ENCODE results near the gene MAPKAP1. TPM values are rescaled to one million over a fixed set of nuclear protein-coding genes. Genes with fewer than 3 reads are reported as not detected.

The MAPKAP1 gene
- total and polyA plus RNA-seq, 2 of the 13 experiments (the other 11 are each of a cell fraction or from before 2014, with no cell fraction given): 45.0 to 64.3 TPM

DNA sequence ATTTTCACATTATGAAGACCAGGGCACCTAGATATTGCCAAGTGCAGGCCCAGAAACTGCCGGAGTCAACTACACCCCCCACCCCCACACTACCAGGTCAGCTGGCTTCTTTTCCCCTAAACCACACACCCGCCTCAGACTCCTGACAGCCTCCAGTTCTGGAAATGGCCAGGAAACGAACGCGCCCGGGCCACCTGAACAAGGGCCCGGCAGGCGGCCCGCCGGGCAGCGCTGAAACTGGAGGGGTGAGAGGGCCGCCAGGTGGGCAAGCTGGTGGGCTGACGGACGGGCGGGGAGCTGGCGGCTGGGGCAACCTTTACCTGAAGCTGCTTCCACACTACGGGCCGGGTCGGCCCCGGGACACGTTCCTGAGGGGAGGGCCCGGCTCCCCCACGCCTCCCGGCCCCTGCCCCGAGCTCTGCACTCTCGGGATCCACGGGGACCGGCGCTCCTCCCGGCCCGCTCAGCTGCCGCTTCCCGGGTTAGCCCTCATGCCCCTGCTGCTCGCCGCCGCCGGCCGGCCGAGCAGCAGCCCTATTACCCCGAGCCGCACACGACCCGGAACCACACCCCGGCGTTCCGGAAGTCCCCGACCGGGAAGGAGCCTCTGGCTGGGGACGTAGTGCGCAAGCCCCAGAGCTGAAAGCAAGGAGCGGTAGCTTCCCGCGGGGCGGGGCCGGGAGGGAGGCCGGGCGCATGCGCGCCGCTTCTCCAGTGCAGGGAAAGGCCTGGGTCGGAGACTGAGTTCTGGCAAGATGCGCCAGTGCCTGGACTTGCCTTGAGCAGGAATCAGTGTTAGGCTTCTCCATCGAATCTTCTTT lies at the start of gene MAPKAP1 (continued):
- no peak for TF ChIP-seq EED (CRISPR knock-in tag; IDR thresholded peaks at IDR 0.05)
- TF ChIP-seq, protein P1, sequence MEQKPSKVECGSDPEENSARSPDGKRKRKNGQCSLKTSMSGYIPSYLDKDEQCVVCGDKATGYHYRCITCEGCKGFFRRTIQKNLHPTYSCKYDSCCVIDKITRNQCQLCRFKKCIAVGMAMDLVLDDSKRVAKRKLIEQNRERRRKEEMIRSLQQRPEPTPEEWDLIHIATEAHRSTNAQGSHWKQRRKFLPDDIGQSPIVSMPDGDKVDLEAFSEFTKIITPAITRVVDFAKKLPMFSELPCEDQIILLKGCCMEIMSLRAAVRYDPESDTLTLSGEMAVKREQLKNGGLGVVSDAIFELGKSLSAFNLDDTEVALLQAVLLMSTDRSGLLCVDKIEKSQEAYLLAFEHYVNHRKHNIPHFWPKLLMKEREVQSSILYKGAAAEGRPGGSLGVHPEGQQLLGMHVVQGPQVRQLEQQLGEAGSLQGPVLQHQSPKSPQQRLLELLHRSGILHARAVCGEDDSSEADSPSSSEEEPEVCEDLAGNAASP (CRISPR knock-in tag; IDR thresholded peaks at IDR 0.05; ENCODE audit: borderline replicate concordance): 0 out of 2 replicates have a peak, but pooled peaks have one; percentile 30
- TF ChIP-seq, protein P2, sequence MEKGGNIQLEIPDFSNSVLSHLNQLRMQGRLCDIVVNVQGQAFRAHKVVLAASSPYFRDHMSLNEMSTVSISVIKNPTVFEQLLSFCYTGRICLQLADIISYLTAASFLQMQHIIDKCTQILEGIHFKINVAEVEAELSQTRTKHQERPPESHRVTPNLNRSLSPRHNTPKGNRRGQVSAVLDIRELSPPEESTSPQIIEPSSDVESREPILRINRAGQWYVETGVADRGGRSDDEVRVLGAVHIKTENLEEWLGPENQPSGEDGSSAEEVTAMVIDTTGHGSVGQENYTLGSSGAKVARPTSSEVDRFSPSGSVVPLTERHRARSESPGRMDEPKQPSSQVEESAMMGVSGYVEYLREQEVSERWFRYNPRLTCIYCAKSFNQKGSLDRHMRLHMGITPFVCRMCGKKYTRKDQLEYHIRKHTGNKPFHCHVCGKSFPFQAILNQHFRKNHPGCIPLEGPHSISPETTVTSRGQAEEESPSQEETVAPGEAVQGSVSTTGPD (CRISPR knock-in tag; IDR thresholded peaks at IDR 0.05): no peak
- TF ChIP-seq FLYWCH1 (CRISPR knock-in tag; IDR thresholded peaks at IDR 0.05): no peak
- TF ChIP-seq SYNCRIP (IDR thresholded peaks at IDR 0.05; ENCODE audit: insufficient read depth, low read depth, low read length): no peak
- TF ChIP-seq SP2 (CRISPR knock-in tag; IDR thresholded peaks at IDR 0.05): no peak
- TF ChIP-seq ZNF644 (CRISPR knock-in tag; IDR thresholded peaks at IDR 0.05; ENCODE audit: low read depth): no peak
- TF ChIP-seq, protein P3, sequence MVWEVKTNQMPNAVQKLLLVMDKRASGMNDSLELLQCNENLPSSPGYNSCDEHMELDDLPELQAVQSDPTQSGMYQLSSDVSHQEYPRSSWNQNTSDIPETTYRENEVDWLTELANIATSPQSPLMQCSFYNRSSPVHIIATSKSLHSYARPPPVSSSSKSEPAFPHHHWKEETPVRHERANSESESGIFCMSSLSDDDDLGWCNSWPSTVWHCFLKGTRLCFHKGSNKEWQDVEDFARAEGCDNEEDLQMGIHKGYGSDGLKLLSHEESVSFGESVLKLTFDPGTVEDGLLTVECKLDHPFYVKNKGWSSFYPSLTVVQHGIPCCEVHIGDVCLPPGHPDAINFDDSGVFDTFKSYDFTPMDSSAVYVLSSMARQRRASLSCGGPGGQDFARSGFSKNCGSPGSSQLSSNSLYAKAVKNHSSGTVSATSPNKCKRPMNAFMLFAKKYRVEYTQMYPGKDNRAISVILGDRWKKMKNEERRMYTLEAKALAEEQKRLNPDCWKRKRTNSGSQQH (CRISPR knock-in tag; IDR thresholded peaks at IDR 0.05; ENCODE audit: low read depth): no peak
- no peak for TF ChIP-seq ZNF3 (CRISPR knock-in tag; IDR thresholded peaks at IDR 0.05)
- TF ChIP-seq HOXA3 (CRISPR knock-in tag; IDR thresholded peaks at IDR 0.05): peak; percentile 63
- TF ChIP-seq IKZF1 (IDR thresholded peaks at IDR 0.05): no peak
- TF ChIP-seq ZMYM4 (CRISPR knock-in tag; IDR thresholded peaks at IDR 0.05): peak; percentile 78; the same call in 1 of the 2 replicates
- no peak for TF ChIP-seq SETDB1 (CRISPR knock-in tag; IDR thresholded peaks at IDR 0.05; ENCODE audit: borderline replicate concordance)
- no peak for TF ChIP-seq ZNF550 (CRISPR knock-in tag; IDR thresholded peaks at IDR 0.05; ENCODE audit: borderline replicate concordance)
- no peak for TF ChIP-seq CBX5 (CRISPR knock-in tag; IDR thresholded peaks at IDR 0.05; ENCODE audit: borderline replicate concordance)
- TF ChIP-seq, protein P4, sequence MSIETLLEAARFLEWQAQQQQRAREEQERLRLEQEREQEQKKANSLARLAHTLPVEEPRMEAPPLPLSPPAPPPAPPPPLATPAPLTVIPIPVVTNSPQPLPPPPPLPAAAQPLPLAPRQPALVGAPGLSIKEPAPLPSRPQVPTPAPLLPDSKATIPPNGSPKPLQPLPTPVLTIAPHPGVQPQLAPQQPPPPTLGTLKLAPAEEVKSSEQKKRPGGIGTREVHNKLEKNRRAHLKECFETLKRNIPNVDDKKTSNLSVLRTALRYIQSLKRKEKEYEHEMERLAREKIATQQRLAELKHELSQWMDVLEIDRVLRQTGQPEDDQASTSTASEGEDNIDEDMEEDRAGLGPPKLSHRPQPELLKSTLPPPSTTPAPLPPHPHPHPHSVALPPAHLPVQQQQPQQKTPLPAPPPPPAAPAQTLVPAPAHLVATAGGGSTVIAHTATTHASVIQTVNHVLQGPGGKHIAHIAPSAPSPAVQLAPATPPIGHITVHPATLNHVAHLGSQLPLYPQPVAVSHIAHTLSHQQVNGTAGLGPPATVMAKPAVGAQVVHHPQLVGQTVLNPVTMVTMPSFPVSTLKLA (IDR thresholded peaks at IDR 0.05): 0 out of 2 replicates have a peak, but pooled peaks have one; percentile 14
- TF ChIP-seq MED1 (CRISPR knock-in tag; IDR thresholded peaks at IDR 0.05): peak; percentile 31
- TF ChIP-seq, protein P5, sequence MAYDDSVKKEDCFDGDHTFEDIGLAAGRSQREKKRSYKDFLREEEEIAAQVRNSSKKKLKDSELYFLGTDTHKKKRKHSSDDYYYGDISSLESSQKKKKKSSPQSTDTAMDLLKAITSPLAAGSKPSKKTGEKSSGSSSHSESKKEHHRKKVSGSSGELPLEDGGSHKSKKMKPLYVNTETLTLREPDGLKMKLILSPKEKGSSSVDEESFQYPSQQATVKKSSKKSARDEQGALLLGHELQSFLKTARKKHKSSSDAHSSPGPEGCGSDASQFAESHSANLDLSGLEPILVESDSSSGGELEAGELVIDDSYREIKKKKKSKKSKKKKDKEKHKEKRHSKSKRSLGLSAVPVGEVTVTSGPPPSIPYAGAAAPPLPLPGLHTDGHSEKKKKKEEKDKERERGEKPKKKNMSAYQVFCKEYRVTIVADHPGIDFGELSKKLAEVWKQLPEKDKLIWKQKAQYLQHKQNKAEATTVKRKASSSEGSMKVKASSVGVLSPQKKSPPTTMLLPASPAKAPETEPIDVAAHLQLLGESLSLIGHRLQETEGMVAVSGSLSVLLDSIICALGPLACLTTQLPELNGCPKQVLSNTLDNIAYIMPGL (CRISPR knock-in tag; IDR thresholded peaks at IDR 0.05; ENCODE audit: borderline replicate concordance in 1 of 2, low read depth in 1 of 2): peak; percentile 42 to 85; a peak in 3 of 4 replicates
- TF ChIP-seq, protein P6, sequence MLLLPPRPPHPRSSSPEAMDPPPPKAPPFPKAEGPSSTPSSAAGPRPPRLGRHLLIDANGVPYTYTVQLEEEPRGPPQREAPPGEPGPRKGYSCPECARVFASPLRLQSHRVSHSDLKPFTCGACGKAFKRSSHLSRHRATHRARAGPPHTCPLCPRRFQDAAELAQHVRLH (CRISPR knock-in tag; IDR thresholded peaks at IDR 0.05; ENCODE audit: borderline replicate concordance, low read depth): peak; percentile 69; the same call in 1 of the 2 replicates
- 0 out of 2 replicates have a peak, but pooled peaks have one; percentile 43 for TF ChIP-seq NAIF1 (CRISPR knock-in tag; IDR thresholded peaks at IDR 0.05; ENCODE audit: borderline replicate concordance)
- TF ChIP-seq EZH2 (conservative IDR thresholded peaks at IDR 0.05; ENCODE audit: low read depth, low read length): no peak
- no peak for TF ChIP-seq MIXL1 (CRISPR knock-in tag; IDR thresholded peaks at IDR 0.05)

Measured in HepG2 (cell line).